Fibroblast of upper back skin (primary cell): ENCODE measurements around the gene CATSPERD.
A peak's percentile ranks its signal among the peaks of the same experiment; 100 is the strongest.
"Not testable (repeated sequence)": the region's sequence is repeated elsewhere in the genome, so short reads cannot be mapped to it uniquely, and the experiment has no call there.

Experiments used
- DNase-seq: peaks from one replicate; pipeline ENCODE4 v3.0.0-alpha.2; 2013

CATSPERD gene

DNA sequence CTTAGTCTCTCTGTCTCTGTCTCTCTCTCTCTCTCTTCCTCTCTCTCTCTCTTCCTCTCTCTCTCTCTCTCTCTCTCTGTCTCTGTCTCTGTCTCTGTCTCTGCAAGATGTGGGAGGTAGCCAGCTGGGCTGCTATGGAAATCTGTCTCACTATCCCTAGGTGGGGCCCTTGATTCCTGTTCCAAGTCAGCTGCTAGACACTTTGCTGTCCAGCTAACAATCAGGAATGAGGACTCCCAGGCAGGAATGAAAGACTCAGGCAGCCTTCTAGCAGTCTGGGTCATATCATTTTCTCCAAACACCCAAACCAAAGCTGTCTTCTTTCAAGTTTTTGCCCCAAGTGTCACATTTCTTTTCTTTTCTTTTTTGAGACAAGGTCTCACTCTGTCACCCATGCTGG, 23.2 kb downstream of the CATSPERD start:
- DNase-seq: no peak

DNA sequence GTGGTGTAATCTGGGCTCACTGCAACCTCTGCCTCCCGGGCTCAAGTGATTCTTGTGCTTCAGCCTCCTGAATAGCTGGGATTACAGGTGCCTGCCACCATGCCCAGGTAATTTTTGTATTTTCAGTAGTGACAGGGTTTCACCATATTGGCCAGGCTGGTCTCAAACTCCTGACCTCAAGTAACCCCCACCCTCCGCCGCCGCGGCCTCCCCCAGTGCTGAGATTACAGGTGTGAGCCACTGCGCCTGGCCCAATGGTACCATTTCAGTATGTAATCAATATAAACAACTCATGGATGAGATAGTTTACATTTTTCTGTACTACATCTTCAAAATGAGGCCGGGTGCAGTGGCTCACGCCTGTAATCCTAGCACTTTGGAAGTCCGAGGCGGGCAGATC, 24.6 kb downstream of the CATSPERD start:
- DNase-seq: not testable (repeated sequence)

DNA sequence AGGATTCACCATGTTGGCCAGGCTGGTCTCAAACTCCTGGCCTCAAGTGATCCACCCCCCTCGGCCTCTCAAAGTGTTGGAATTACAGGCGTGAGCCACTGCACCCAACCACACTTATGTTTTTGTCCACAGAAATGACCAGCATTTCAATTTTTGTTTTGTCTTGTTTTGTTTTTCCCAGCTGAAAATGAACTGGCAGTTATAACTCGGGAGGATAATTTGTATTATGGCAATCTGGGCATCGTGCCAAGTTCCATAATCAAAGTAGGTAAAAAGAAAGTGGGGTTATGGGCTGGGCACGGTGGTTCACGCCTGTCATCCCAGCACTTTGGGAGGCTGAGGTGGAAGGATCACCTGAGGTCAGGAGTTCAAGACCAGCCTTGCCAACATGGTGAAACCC, 28.5 kb downstream of the CATSPERD start:
- DNase-seq: not testable (repeated sequence)

- DNase-seq: no peak
Measured at GRCh38 chr19:5749505-5749904, 29.1 kb downstream of the CATSPERD start.

DNA sequence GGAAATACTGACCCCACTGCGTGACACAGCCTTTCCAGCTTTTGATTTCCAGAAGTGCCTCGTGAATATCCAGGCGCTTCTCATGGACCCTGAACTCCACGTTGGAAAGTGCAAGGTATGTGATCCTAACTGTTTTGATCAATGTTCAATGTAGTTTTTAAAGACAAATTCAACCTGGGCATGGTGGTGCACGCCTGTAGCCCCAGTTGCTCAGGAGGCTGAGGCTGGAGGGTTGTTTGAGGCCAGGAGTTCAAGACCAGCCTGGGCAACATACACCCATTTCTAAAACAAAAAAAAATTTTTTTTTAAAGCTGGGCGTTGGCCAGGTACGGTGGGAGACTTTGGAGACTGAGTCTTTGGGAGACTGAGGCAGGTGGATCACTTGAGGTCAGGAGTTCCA, 31.3 kb downstream of the CATSPERD start:
- DNase-seq: no peak

DNA sequence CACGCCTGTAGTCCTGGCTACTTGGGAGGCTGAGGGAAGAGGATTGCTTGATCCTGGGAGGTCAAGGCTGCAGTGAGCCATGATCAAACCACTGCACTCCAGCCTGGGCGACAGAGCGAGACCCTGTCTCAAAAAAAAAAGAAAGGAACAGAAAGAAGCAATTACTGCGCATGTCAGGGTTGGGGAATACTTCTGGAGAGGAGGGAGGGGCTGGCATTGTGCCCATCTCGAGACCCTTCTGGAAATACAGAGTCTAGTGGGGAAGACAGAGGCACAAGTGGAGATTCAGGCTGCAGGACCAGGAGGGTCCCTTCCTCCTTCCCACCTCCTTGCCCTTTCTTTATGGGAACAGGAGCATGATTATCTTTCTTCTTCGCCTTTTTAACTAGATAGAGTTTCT, 33.3 kb downstream of the CATSPERD start:
- DNase-seq: no peak

DNA sequence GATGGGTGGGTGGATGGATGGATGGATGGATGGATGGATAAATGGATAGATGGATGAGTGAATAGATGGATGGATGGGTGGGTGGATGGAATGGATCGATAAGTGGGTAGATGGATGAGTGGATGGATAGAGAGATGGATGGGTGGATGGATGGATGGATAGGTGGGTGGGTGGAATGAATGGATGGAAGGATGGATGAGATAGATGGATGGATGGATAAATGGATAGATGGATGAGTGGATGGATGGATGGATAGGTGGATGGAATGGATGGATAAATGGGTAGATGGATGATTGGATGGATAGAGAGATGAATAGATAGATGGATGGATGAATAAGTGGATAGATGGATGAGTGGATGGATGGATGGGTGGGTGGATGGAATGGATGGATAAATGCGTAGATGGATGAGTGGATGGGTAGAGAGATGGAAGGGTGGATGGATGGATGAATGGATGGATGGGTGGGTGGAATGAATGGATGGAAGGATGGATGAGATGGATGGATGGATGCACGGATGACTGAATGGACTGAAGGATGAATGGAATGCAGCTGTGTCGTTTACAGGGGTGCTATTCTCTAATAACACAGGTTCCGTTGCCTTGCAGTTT, 42.3 kb downstream of the CATSPERD start:
- DNase-seq: no peak

- no peak for DNase-seq
Measured at GRCh38 chr19:5765220-5765619, 44.8 kb downstream of the CATSPERD start.

DNA sequence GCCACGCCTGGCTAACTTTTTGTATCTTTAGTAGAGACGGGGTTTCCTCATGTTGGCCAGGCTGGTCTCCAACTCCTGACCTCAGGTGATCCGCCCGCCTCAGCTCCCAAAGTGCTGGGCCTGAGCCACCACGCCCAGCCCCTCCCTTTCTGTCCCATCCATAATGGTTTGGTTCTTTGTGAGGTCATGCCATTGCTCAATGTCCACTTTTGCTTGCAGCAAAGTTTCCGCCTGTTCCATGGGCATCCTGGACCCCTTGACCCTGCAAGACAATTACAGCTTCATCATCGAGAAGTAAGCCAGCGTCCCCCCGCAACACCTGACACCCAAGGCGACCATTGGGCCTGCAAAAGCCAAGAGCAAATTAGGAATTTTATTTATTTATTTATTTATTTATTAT, 47.5 kb downstream of the CATSPERD start:
- DNase-seq: no peak

DNA sequence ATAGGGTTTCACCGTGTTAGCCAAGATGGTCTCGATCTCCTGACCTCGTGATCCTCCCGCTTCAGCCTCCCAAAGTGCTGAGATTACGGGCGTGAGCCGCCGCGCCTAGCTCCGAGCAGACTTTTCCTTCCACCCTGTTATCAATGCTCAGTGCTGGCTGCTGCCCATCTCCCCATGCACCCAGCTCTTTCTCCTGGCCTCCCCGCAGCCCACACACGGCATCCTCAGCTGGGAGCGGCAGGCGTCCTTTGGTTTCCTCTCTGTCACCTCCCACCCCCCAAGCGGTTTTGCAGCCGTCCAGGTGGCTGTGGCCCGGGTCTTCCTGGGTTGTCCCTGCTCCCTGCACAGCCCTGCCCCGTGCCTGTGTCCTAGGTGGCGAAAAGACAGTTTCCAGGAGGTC, 52.0 kb downstream of the CATSPERD start:
- DNase-seq: no peak

DNA sequence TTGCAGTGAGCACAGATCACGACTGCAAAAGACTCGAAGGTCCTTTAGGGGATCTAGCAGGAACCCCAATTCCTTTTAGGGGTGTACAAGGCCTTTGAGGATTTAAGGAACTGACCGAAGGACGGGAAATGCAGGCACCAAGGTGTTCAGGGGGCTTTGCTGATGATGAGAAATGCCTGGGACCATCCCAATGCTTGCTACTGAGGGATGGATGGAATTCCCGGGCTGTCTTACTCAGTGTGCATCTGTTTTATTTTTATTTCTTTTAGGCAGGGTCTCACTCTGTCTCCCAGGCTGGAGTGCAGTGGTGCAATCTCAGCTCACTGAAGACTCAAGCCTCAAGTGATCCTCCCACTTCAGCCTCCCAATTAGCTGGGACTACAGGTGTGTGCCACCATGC, 52.8 kb downstream of the CATSPERD start:
- DNase-seq: no peak

- no peak for DNase-seq
Measured at GRCh38 chr19:5774921-5775320, 54.5 kb downstream of the CATSPERD start.

DNA sequence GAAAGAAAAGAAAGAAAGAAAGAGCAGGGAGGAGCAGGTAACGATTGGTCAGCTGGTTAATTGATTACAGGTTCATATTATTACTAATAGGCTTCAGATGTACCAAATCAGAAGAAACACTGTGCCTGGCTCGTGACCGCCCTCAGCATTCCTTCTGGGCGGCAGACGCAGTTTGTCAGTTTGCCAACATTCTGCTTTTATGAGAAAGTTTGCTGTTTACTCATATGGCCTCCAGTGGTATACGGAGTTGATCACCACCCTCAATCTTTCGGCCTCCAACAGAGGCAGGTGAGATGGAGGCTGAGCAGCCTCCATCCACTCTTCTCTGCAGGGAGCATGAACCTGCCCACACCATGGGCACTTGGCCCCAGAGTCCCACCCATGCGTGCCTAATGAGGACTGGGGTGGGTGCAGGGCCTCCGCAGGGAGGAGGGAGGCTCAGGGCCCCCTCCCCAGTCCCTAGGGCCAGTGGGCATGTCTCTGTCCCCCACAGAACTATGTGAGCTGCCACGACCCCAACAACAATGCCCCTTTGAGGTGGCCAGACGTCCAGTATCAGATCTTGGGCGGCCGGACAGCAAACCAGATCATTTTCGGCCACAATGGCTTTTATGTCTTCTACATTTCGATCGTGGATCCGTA, 55.4 kb downstream of the CATSPERD start:
- DNase-seq: peak; percentile 78

- DNase-seq: no peak
Measured at GRCh38 chr19:5778402-5778801, 58.0 kb downstream of the CATSPERD start.

DNA sequence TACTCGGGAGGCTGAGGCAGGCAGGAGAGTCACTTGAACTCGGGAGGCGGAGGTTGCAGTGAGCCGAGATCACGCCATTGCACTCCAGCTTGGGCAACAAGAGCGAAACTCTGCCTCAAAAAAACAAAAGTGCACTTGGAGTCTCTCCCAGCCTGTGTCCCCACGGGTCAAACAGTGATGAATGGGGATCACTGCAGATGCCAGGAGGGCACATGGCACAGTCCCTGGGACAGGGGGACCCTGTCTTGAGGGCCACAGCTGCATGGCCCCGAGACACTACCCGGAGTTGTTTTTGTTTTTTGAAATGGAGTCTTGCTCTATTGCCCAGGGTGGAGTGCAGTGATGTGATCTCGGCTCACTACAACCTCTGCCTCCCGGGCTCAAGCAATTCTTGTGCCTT, 60.5 kb downstream of the CATSPERD start:
- not testable (repeated sequence) for DNase-seq

- DNase-seq: no peak
Measured at GRCh38 chr19:5782322-5782721, 61.9 kb downstream of the CATSPERD start.

GRCh38 chr19:5782945-5783919, 62.8 kb downstream of the CATSPERD start:
- DNase-seq: no peak

- no peak for DNase-seq
Measured at GRCh38 chr19:5784581-5785147, 64.2 kb downstream of the CATSPERD start, which contains the start of gene PRR22. Gene PRR22 (minus strand): TSS chr19:5784746. CDS start chr19:5784660, 86 bp downstream.

DNA sequence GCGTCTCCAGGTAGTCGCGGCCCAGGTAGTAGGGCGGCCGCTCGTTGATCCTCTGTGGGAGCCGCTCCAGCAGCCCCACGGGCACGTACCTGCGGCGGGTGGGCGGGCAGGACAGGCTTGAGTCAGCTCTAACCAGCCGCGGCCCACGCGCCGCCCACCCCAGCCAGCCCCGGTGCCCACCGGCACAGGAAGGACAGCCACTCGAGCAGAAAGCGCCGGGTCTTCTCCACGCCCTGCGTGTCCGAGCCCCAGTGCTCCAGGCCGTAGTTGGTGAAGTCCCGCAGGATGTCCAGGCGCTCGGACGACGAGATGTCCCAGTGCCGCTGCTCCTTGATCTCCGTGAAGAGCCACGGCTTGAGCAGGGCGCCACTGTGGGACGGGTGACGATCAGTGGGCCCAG, 65.0 kb downstream of the CATSPERD start:
- no peak for DNase-seq

DNA sequence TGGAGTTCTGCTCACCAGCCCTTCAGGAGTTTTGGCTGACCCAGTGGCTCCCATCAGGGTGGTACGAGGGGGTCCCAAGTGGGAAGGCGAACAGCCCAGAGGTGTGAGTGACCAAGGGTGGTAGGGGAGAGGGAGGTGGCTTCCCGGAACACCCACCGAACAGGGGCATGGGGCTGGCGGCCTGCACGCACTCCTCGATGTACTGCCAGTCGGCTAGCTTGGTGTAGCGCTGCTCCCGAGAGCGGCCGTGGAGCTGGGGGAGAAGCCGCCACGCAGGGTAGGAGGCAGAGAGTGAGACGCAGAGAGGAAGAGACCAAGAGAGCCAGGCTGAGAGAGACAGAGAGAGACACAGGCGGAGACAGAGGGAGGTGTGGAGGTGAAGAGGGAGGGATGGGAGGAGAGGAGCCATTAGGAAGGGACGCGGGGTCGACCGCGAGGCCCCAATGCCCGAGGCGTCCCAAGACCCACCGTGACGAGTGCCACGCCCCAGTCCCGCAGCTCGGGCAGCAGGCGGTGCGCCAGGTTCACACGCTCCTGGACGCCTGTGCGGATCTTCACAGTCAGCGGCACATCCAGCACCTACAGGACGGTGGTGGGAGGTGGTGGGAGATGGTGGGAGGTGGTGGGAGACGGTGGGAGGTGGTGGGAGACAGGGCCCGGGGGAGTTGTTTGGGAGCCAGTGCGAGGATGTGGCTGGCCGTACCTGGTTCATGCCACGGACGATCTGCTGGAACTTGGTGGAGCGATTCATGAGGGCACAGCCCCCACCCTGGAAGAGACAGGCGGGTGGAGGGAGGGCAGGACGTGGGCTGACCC, 66.4 kb downstream of the CATSPERD start:
- DNase-seq: no peak

DNA sequence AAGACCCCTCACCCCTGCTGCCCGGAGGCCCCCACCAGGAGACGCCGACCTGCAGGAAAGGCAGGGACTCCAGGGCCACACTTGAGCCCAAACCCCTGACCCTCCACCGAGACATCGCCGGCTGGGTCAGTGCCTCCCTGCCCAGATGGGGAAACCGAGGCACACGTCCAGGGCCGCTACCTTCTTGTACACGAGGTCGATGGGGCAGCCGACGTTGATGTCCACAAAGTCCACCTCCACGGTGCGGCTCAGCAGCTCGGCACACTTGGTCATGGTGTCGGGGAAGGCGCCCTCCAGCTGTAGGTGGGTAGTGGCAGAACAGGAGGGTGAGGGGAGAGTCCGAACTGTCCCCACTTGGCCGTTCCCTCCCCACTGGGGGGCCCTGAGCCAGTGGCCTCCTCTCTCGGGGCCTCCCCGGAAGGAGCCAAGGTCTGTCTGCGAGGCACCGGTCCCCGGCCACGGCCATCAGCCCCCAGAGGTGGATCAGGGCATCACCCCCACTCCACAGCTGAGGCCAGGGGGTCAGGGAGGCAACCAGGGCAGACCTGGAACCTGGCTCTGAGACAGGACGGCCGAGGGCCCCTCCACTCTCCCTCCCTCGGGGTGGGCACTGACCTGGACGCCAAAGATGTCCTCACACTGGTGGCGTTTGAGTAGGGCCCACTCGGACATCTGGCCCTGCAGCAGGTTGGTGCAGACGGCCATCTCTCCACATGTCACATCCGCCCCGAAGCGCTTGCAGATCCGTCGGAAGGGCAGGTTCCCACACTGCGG, 67.2 kb downstream of the CATSPERD start:
- no peak for DNase-seq

- DNase-seq: no peak
Measured at GRCh38 chr19:5788422-5788821, 68.0 kb downstream of the CATSPERD start.
